GM12873 (cell line): ENCODE measurements around the gene ABHD17A.

ENCODE experiments used
- CTCF ChIP-seq: IDR thresholded peaks from 2 replicates; pipeline ENCODE4 v1.5.1; 2012; ENCODE audit warnings: low read depth, mild to moderate bottlenecking, moderate library complexity, low read length, control low read depth; ENCODE audit not compliant: insufficient read depth; ENCODE audit errors: missing control alignments

Gene ABHD17A

GRCh38 chr19:1863328-1863637 is 22.0 kb downstream of the ABHD17A start, which contains the start of gene KLF16:
Gene KLF16 (minus strand): TSS chr19:1863579. CDS start chr19:1863497, 82 bp downstream.
- TF ChIP-seq CTCF = no peak

- TF ChIP-seq CTCF = no peak
Observed at GRCh38 chr19:1862424-1863327, 22.6 kb downstream of the ABHD17A start.

DNA sequence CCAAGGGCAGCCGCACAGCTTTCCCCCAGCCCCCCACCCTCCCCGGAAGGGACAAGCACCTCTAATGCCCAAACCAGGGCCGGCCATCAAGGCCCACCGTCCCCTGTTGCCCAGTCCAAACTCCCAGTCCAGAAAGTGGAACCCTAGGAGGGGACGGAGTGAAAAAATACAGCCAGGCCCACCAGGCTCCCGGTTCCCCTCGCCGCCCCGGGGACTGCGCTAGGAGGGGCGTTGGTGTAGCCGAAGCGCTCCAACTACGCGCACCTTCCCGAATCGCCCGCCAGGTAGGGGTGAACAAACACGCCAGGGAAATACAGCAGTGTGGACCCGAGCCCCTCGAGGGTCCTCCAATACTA is 23.2 kb downstream of the ABHD17A start:
- TF ChIP-seq CTCF = no peak

DNA sequence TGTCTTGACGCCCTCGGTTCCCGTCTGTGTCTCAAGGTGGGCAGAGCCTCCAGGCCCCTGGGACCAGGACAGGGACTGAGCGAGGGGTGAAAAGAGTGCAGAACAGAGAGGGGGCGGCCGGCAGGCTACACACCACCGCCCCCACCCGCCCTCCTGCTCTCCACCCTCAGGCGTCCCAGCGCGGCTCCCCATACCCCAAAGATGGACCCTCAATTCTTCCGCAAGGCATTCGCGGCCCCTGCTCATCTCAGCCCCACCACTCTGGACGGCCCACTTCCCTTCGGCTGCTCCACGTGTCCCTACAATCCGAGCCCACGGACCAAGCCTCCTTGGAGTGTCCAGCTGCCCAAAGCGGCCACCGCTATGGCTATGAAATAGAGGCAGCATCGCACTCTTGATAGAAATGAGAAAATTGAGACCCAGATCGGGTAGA is 23.7 kb downstream of the ABHD17A start:
- TF ChIP-seq CTCF = no peak

- TF ChIP-seq CTCF = no peak
Observed at GRCh38 chr19:1860821-1861598, 24.3 kb downstream of the ABHD17A start.

DNA sequence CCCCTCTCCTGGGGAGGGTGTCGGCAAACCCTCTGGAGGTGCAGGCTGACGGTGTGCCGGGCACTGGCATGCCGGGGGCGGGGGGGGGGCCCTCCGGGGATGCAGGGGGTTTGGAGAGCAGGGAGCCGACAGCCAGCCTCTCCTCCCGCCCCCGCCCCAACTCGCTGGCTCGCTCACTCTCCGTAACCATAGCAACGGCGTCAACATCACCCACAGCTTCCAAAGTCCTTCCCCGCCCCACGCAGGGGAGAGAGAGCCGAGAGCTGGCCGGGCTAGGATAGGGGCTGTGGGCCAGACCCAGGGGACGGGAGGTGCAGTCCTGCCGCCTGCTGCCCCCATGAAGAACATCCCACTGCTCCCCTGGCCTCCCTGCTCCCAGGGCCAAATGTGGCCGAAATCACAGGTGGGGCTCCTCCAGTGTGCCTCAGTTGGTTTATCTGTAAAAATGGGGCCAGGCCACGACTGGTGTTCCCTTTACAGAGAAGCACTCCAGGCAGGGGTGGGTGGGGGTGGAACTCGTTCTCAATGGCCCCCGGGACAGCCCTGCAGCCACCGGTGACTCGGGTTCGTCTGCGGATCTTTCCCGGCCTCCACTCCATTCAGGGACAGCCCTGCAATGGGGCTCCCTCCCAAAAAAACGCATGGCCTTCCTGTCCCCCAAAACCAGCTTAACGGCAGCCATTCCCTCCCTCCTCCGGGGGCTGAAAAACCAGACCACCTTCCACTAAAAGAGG is 25.1 kb downstream of the ABHD17A start:
- no peak for TF ChIP-seq CTCF

DNA sequence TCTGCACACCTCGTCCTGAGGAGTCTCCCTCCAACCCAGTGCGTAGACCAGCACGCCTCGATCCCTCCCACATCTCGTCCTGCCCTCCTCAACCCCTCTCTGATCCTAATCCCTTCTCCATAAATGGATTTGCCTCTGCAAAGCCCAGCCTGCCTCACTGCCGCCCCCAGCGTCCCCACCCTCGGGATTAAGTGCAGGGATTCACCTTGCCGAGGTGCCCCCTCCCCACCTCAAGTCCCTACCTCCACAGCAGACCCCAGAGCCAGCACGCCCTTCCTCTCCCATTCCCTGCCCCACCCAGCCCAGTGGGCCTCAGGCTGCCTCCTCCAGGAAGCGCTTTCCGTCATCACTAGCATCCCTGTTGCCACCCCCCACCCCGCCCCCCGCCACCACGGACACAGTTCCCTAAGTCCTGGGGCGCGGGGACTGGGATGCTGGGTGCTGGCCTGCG is 25.9 kb downstream of the ABHD17A start:
- TF ChIP-seq CTCF = no peak
